ENCODE results near the gene DTNA.

DTNA gene

GRCh38 chr18:34773961-34774766 lies 64.1 kb downstream of the DTNA start:
- DNase-seq: no peak

GRCh38 chr18:34775461-34775860 lies 65.4 kb downstream of the DTNA start:
- no peak for DNase-seq

GRCh38 chr18:34779112-34779511 lies 69.0 kb downstream of the DTNA start:
- no peak for DNase-seq

GRCh38 chr18:34780856-34781255 lies 70.8 kb downstream of the DTNA start:
- DNase-seq: no peak

GRCh38 chr18:34783501-34783900 lies 73.4 kb downstream of the DTNA start:
- DNase-seq: no peak

- DNase-seq: no peak
These were observed 76.2 kb downstream of the DTNA start for GRCh38 chr18:34786162-34786741.

GRCh38 chr18:34787931-34788532 lies 77.9 kb downstream of the DTNA start:
- no peak for DNase-seq

- no peak for DNase-seq
These were observed 79.8 kb downstream of the DTNA start for GRCh38 chr18:34789768-34790344.

- DNase-seq: no peak
These were observed 84.2 kb downstream of the DTNA start for GRCh38 chr18:34794348-34794747.

GRCh38 chr18:34795070-34795732 lies 85.1 kb downstream of the DTNA start:
- DNase-seq: no peak

GRCh38 chr18:34796035-34796657 lies 86.0 kb downstream of the DTNA start:
- DNase-seq: no peak

- DNase-seq: no peak
These were observed 89.2 kb downstream of the DTNA start for GRCh38 chr18:34799291-34799690.

GRCh38 chr18:34800381-34800780 lies 90.3 kb downstream of the DTNA start:
- DNase-seq: no peak

GRCh38 chr18:34801774-34802173 lies 91.7 kb downstream of the DTNA start:
- no peak for DNase-seq

GRCh38 chr18:34802959-34803358 lies 92.9 kb downstream of the DTNA start:
- no peak for DNase-seq

GRCh38 chr18:34803877-34804400 lies 93.8 kb downstream of the DTNA start:
- DNase-seq: no peak

- no peak for DNase-seq
These were observed 95.2 kb downstream of the DTNA start for GRCh38 chr18:34805103-34805877.

GRCh38 chr18:34805878-34806351 lies 95.8 kb downstream of the DTNA start:
- no peak for DNase-seq

GRCh38 chr18:34806527-34806926 lies 96.4 kb downstream of the DTNA start:
- no peak for DNase-seq

GRCh38 chr18:34807106-34807796 lies 97.2 kb downstream of the DTNA start:
- no peak for DNase-seq

- no peak for DNase-seq
These were observed 98.3 kb downstream of the DTNA start for GRCh38 chr18:34808389-34808788.
